Testis (tissue), 3 donors: ENCODE measurements around the gene NCAM2. TPM values are rescaled to one million over a fixed set of nuclear protein-coding genes. Genes with fewer than 3 reads are reported as not detected.

Source experiments
- DNase-seq: peaks from one replicate; pipeline ENCODE4 v3.0.0-alpha.2; 2019
- H3K27ac ChIP-seq, 2 donors: fragments of 200-600 bp; sonication (generic); one replicate each; pipeline ENCODE4 v1.5.1; 2019
- H3K27me3 ChIP-seq: fragments of 200-600 bp; sonication (generic); one replicate; pipeline ENCODE4 v1.5.1; 2019
- H3K36me3 ChIP-seq: fragments of 200-600 bp; sonication (generic); one replicate; pipeline ENCODE4 v1.5.1; 2017; ENCODE audit warnings: low read depth; ENCODE audit errors: missing control alignments
- H3K4me1 ChIP-seq: fragments of 200-600 bp; sonication (generic); one replicate; pipeline ENCODE4 v1.5.1; 2019
- H3K4me3 ChIP-seq, 2 donors: fragments of 200-600 bp; sonication (generic); one replicate each; pipeline ENCODE4 v1.5.1; 2017 to 2019
- H3K9me3 ChIP-seq: fragments of 200-600 bp; sonication (generic); one replicate; pipeline ENCODE4 v1.5.1; 2017
- POLR2A ChIP-seq: fragments of 450-650 bp; IDR thresholded peaks from one replicate; pipeline ENCODE4 v1.6.1; 2017; ENCODE audit warnings: antibody characterized with exemption, mild to moderate bottlenecking, moderate library complexity
- WGBS, 2 donors: methylation state at CpG; one replicate each; pipeline ENCODE4 v1.1.5; 2018; 5-methylcytosine and 5-hydroxymethylcytosine counted together
- intact Hi-C: fragments of 100-400 bp; cut with DNase I; formaldehyde crosslinking; loops from one replicate; pipeline ENCODE4 v1.15.1; 2023; ENCODE audit warnings: low total_unique reads
- polyA plus RNA-seq: library from polyadenylated mRNA; stranded (reverse); fragments of 350-450 nt; fragmentation: Illumina TruSeq; extraction: RNeasy Lipid Tissue Mini Kit (QIAGEN cat#74804); gene quantifications from one replicate; pipeline ENCODE4 v1.2.3, GENCODE V29; 2014; ENCODE audit warnings: low read depth, low replicate concordance; ENCODE audit not compliant: insufficient read depth
- total RNA-seq, 2 donors: library from RNA; depleted of rRNA; stranded (reverse); fragments of >200 nt; gene quantifications; one replicate each; pipeline ENCODE4 v1.2.3, GENCODE V29; 2016
- TF ChIP-seq, protein P1 (sequence below), 3 experiments: fragments of 450-650 bp in 2 of 3; fragments of 200-600 bp in 1 of 3; sonication (generic) in 1 of 3; IDR thresholded peaks; one replicate each; pipeline ENCODE4 v1.5.1; 2016 to 2019; ENCODE audit warnings: antibody characterized with exemption in 3 of 3, mild to moderate bottlenecking in 2 of 3, moderate library complexity in 1 of 3

Gene NCAM2
- total and polyA plus RNA-seq, 3 donors from 2014 or later: 22.4 to 26.9 (median 26.1) TPM

GRCh38 chr21:21183092-21183491, 184.9 kb downstream of the NCAM2 start:
- H3K4me1 ChIP-seq: no peaks in the 10 kb centered on the region
- no peak overlapping the region for H3K4me3 ChIP-seq
- H3K9me3 ChIP-seq: no peaks in the 10 kb centered on the region
- no peaks in the 10 kb centered on the region for H3K27me3 ChIP-seq
- H3K36me3 ChIP-seq: no peaks in the 10 kb centered on the region
- DNase-seq: no peak
- no peak for TF ChIP-seq POLR2A
- TF ChIP-seq, protein P1, sequence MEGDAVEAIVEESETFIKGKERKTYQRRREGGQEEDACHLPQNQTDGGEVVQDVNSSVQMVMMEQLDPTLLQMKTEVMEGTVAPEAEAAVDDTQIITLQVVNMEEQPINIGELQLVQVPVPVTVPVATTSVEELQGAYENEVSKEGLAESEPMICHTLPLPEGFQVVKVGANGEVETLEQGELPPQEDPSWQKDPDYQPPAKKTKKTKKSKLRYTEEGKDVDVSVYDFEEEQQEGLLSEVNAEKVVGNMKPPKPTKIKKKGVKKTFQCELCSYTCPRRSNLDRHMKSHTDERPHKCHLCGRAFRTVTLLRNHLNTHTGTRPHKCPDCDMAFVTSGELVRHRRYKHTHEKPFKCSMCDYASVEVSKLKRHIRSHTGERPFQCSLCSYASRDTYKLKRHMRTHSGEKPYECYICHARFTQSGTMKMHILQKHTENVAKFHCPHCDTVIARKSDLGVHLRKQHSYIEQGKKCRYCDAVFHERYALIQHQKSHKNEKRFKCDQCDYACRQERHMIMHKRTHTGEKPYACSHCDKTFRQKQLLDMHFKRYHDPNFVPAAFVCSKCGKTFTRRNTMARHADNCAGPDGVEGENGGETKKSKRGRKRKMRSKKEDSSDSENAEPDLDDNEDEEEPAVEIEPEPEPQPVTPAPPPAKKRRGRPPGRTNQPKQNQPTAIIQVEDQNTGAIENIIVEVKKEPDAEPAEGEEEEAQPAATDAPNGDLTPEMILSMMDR (IDR thresholded peaks at IDR 0.05): no peak
- intact Hi-C loops: no loop called here
- 84 to 93% methylated on average over 3 of the region's 3 CpGs for whole genome bisulfite sequencing, 2 donors
- H3K27ac ChIP-seq: no peak overlapping the region

GRCh38 chr21:21184771-21185528, 186.7 kb downstream of the NCAM2 start:
- H3K27ac ChIP-seq: no peak overlapping the region
- intact Hi-C loops: no loop called here
- WGBS, 2 donors: 89 to 91% methylated on average over 4 of the region's 4 CpGs

GRCh38 chr21:21187579-21187978, 189.4 kb downstream of the NCAM2 start:
- intact Hi-C loops: no loop called here
- H3K4me3 ChIP-seq: no peak overlapping the region
- 78 to 81% methylated on average over 2 of the region's 2 CpGs for WGBS, 2 donors

More at GRCh38 chr21:21184771-21185528, 186.7 kb downstream of the NCAM2 start:
- H3K36me3 ChIP-seq: no peaks in the 10 kb centered on the region
- no peaks in the 10 kb centered on the region for H3K4me1 ChIP-seq
- no peak for DNase-seq
- H3K27me3 ChIP-seq: no peaks in the 10 kb centered on the region
- TF ChIP-seq, protein P1 (IDR thresholded peaks at IDR 0.05): no peak
- H3K9me3 ChIP-seq: no peaks in the 10 kb centered on the region
- no peak overlapping the region for H3K4me3 ChIP-seq

GRCh38 chr21:21188513-21189195, 190.4 kb downstream of the NCAM2 start:
- TF ChIP-seq, protein P1 (IDR thresholded peaks at IDR 0.05): no peak
- TF ChIP-seq POLR2A: no peak
- Histone ChIP-seq H3K36me3 (no peaks in the 10 kb centered on the region), H3K9me3 (no peaks in the 10 kb centered on the region), H3K27me3 (no peaks in the 10 kb centered on the region), H3K27ac (no peak overlapping the region), H3K4me1 (no peaks in the 10 kb centered on the region), H3K4me3 (no peak overlapping the region)
- no peak for DNase-seq
- WGBS, 2 donors: 72 to 77% methylated on average over 2 of the region's 2 CpGs
- intact Hi-C loops: no loop called here

More at GRCh38 chr21:21187579-21187978, 189.4 kb downstream of the NCAM2 start:
- TF ChIP-seq, protein P1 (IDR thresholded peaks at IDR 0.05): no peak
- TF ChIP-seq POLR2A: no peak
- Histone ChIP-seq H3K4me1 (no peaks in the 10 kb centered on the region), H3K36me3 (no peaks in the 10 kb centered on the region), H3K27ac (no peak overlapping the region), H3K9me3 (no peaks in the 10 kb centered on the region), H3K27me3 (no peaks in the 10 kb centered on the region)
- no peak for DNase-seq
